SK-N-SH (cell line): ENCODE data around the gene OR2A5. TPM values are rescaled to one million over a fixed set of nuclear protein-coding genes. Genes with fewer than 3 reads are reported as not detected.
A peak's percentile ranks its signal among the peaks of the same experiment; 100 is the strongest.

Experiments used
- CTCF ChIA-PET: fragments of 300-600, 350-600 bp; formaldehyde crosslinking; extraction: SDS; loops from one replicate; lab custom pipeline; 2021; lab: Yijun Ruan, JAX
- POLR2A ChIA-PET: fragments of 350-600 bp; sonication (Branson Sonifier 250); formaldehyde crosslinking; extraction: SDS; loops from one replicate; lab custom pipeline; 2020; ENCODE audit warnings: antibody characterized with exemption, inconsistent platforms; lab: Yijun Ruan, JAX
- DNase-seq: peaks from one replicate; pipeline ENCODE4 v3.0.0; 2012
- H2AFZ ChIP-seq: fragments of 200-600 bp; sonication (generic); 2 replicates; pipeline ENCODE4 v1.8.1; 2016; ENCODE audit warnings: antibody characterized with exemption, mild to moderate bottlenecking, low read depth
- H3F3A ChIP-seq: fragments of 200-600 bp; sonication (generic); replicated peaks from 2 replicates; pipeline ENCODE3; 2016; ENCODE audit warnings: antibody characterized with exemption, mild to moderate bottlenecking; ENCODE audit not compliant: insufficient read depth
- H3K27ac ChIP-seq, 2 experiments: fragments of 200-500 bp in 1 of 2; fragments of 200-600 bp in 1 of 2; sonication (Bioruptor generic) in 1 of 2; sonication (generic), shearing (Covaris generic) in 1 of 2; 2 replicates each; pipeline versions ENCODE4 v1.5.1 to v1.6.1; 2014 to 2016; ENCODE audit warnings: low read depth in 2 of 2, inconsistent platforms in 1 of 2, low read length in 1 of 2, mild to moderate bottlenecking in 1 of 2, mixed read lengths in 1 of 2
- H3K27me3 ChIP-seq: fragments of 200-600 bp; sonication (generic), shearing (Covaris generic); 2 replicates; pipeline ENCODE4 v1.6.1; 2016; ENCODE audit warnings: mixed run types; ENCODE audit not compliant: insufficient read depth
- H3K36me3 ChIP-seq, 2 experiments: fragments of 200-500 bp in 1 of 2; fragments of 200-600 bp in 1 of 2; sonication (Bioruptor generic) in 1 of 2; sonication (generic) in 1 of 2; replicated peaks in 1 of 2; 2 replicates each; pipeline versions ENCODE3 to v1.5.1; 2014 to 2016; ENCODE audit warnings: low read length in 1 of 2, mild to moderate bottlenecking in 1 of 2; ENCODE audit not compliant: insufficient read depth in 2 of 2, control insufficient read depth in 1 of 2
- H3K4me1 ChIP-seq, 2 experiments: fragments of 200-500 bp in 1 of 2; fragments of 200-600 bp in 1 of 2; sonication (Bioruptor generic) in 1 of 2; sonication (generic), shearing (Covaris generic) in 1 of 2; 2 replicates each; pipeline versions ENCODE4 v1.5.1 to v1.6.1; 2014 to 2016; ENCODE audit warnings: low read depth in 1 of 2, low read length in 1 of 2, mixed run types in 1 of 2; ENCODE audit not compliant: insufficient read depth in 2 of 2, control insufficient read depth in 1 of 2
- H3K4me2 ChIP-seq: fragments of 200-600 bp; sonication (generic), shearing (Covaris generic); 2 replicates; pipeline ENCODE4 v1.6.1; 2017; ENCODE audit warnings: mixed run types
- H3K4me3 ChIP-seq, 2 experiments: fragments of 200-500 bp in 1 of 2; fragments of 200-600 bp in 1 of 2; sonication (Bioruptor generic) in 1 of 2; sonication (generic), shearing (Covaris generic) in 1 of 2; 2 replicates each; pipeline versions ENCODE4 v1.5.1 to v1.8.1; 2014 to 2016; ENCODE audit warnings: low read depth in 2 of 2, inconsistent platforms in 1 of 2, low read length in 1 of 2, mild to moderate bottlenecking in 1 of 2, mixed read lengths in 1 of 2, moderate library complexity in 1 of 2
- H3K79me2 ChIP-seq: fragments of 200-600 bp; sonication (generic); 2 replicates; pipeline ENCODE4 v1.8.1; 2017; ENCODE audit warnings: mild to moderate bottlenecking; ENCODE audit not compliant: insufficient read depth
- H3K9ac ChIP-seq: fragments of 200-600 bp; sonication (generic); 2 replicates; pipeline ENCODE4 v1.6.1; 2017; ENCODE audit warnings: mixed run types
- H3K9me2 ChIP-seq: fragments of 200-600 bp; sonication (generic); 2 replicates; pipeline ENCODE4 v1.6.1; 2017; ENCODE audit warnings: mixed run types
- H3K9me3 ChIP-seq: fragments of 200-600 bp; sonication (generic); 2 replicates; pipeline ENCODE4 v1.6.1; 2017; ENCODE audit warnings: mixed run types, mild to moderate bottlenecking, moderate library complexity
- H4K20me1 ChIP-seq: fragments of 200-600 bp; sonication (generic); 2 replicates; pipeline ENCODE4 v1.6.1; 2017; ENCODE audit warnings: mild to moderate bottlenecking, mixed run types; ENCODE audit not compliant: insufficient read depth
- ELF1 ChIP-seq: IDR thresholded peaks from 2 replicates; pipeline ENCODE4 v1.4.0; 2012
- FOSL2 ChIP-seq: IDR thresholded peaks from 2 replicates; pipeline ENCODE4 v1.4.0; 2012; ENCODE audit warnings: low read depth, mild to moderate bottlenecking, moderate library complexity, borderline replicate concordance
- FOXJ3 ChIP-seq: sonication (generic); formaldehyde crosslinking; IDR thresholded peaks from 2 replicates; pipeline ENCODE4 v1.5.1; 2020; ENCODE audit warnings: mild to moderate bottlenecking, missing genetic modification reagents
- FOXM1 ChIP-seq: IDR thresholded peaks from 2 replicates; pipeline ENCODE4 v1.4.0; 2012; ENCODE audit warnings: low read depth, mild to moderate bottlenecking
- GABPA ChIP-seq: IDR thresholded peaks from 2 replicates; pipeline ENCODE4 v1.4.0; 2012; ENCODE audit warnings: low read depth, mild to moderate bottlenecking
- GATA2 ChIP-seq: sonication (generic); formaldehyde crosslinking; IDR thresholded peaks from 2 replicates; pipeline ENCODE4 v1.5.0; 2020; ENCODE audit warnings: mild to moderate bottlenecking, missing genetic modification reagents
- JUND ChIP-seq: IDR thresholded peaks from 2 replicates; pipeline ENCODE4 v1.4.0; 2012
- MXI1 ChIP-seq: IDR thresholded peaks from 2 replicates; pipeline ENCODE4 v1.6.1; 2012; ENCODE audit warnings: mild to moderate bottlenecking, low read depth, low read length, improper control_type of control experiment
- NRF1 ChIP-seq: IDR thresholded peaks from 2 replicates; pipeline ENCODE4 v1.6.1; 2012; ENCODE audit warnings: low read depth, mild to moderate bottlenecking, low read length
- RAD21 ChIP-seq: IDR thresholded peaks from 2 replicates; pipeline ENCODE4 v1.6.1; 2012; ENCODE audit warnings: mild to moderate bottlenecking, low read length
- RFX5 ChIP-seq: IDR thresholded peaks from 2 replicates; pipeline ENCODE4 v1.6.1; 2012; ENCODE audit warnings: mild to moderate bottlenecking, improper control_type of control experiment, low read length
- RXRA ChIP-seq: IDR thresholded peaks from 2 replicates; pipeline ENCODE4 v1.4.0; 2012; ENCODE audit warnings: low read depth, mild to moderate bottlenecking, borderline replicate concordance
- SIN3A ChIP-seq: IDR thresholded peaks from 2 replicates; pipeline ENCODE4 v1.6.1; 2012; ENCODE audit warnings: low read depth, mild to moderate bottlenecking, low read length, moderate library complexity, borderline replicate concordance
- SMC3 ChIP-seq: IDR thresholded peaks from 2 replicates; pipeline ENCODE4 v1.6.1; 2012; ENCODE audit warnings: low read depth, low read length, improper control_type of control experiment
- TAF1 ChIP-seq: IDR thresholded peaks from 2 replicates; pipeline ENCODE4 v1.6.1; 2012; ENCODE audit warnings: low read depth, mild to moderate bottlenecking, low read length, moderate library complexity, borderline replicate concordance
- USF1 ChIP-seq: IDR thresholded peaks from 2 replicates; pipeline ENCODE4 v1.4.0; 2012; ENCODE audit warnings: low read depth, borderline replicate concordance
- USF2 ChIP-seq: fragments of 150-350 bp; IDR thresholded peaks from 2 replicates; pipeline ENCODE4 v1.6.1; 2017; ENCODE audit warnings: antibody characterized with exemption, low read length, low read depth, borderline replicate concordance
- whole genome bisulfite sequencing: methylation state at CpG from one replicate; pipeline ENCODE4 v1.1.6; 2017; ENCODE audit warnings: low lambda C conversion rate; 5-methylcytosine and 5-hydroxymethylcytosine counted together
- polyA plus RNA-seq, 3 experiments: library from polyadenylated mRNA; depleted of rRNA; stranded (reverse); fragments of >200 nt; gene quantifications; 2 replicates each; pipeline ENCODE4 v1.2.3, GENCODE V29; 2012
- TF ChIP-seq, protein P1 (sequence below): IDR thresholded peaks from 2 replicates; pipeline ENCODE4; 2012
- TF ChIP-seq, protein P2 (sequence below): fragments of 200-600 bp; sonication (generic); IDR thresholded peaks from 2 replicates; pipeline ENCODE4 v1.6.1; 2017; ENCODE audit warnings: antibody characterized with exemption, mild to moderate bottlenecking, moderate library complexity

The OR2A5 gene
- polyA plus RNA-seq, 1 of the 3 experiments (the other 2 are of a cell fraction), result not detected

GRCh38 chr7:144001543-144001942 is 47.2 kb upstream of the OR2A5 start:
- WGBS, result 2% methylated on average over 3 of the region's 3 CpGs
- Histone ChIP-seq H4K20me1 (no peaks in the 10 kb centered on the region), H3K4me2 (peak overlapping the region; percentile 53; the same call in 1 of the 2 replicates), H3K79me2 (no peaks in the 10 kb centered on the region), H3F3A (no peaks in the 10 kb centered on the region), H3K36me3 (no peaks in the 10 kb centered on the region), H3K9me2 (no peaks in the 10 kb centered on the region), H3K27me3 (peaks cover 10% of the 10 kb centered on the region; the same call in 1 of the 2 replicates), H3K4me1 (peaks cover 0 to 3% of the 10 kb centered on the region in 2 experiments; a peak in 1 of 4 replicates), H3K9ac (no peak overlapping the region), H3K27ac (no peak overlapping the region), H3K4me3 (peak overlapping the region; percentile 4 to 13; a peak in 2 of 4 replicates), H3K9me3 (no peaks in the 10 kb centered on the region), H2AFZ (peak overlapping the region; percentile 78)
- ChIA-PET POLR2A (no interaction called here), CTCF (no interaction called here)
- DNase-seq, result no peak
- TF ChIP-seq USF2, result no peak
- no peak for TF ChIP-seq FOXM1
- no peak for TF ChIP-seq USF1
- TF ChIP-seq ELF1, result no peak
- peak; percentile 35; the same call in 1 of the 2 replicates for TF ChIP-seq FOSL2
- TF ChIP-seq TAF1, result no peak
- TF ChIP-seq RXRA, result no peak

GRCh38 chr7:144004703-144005102 is 44.0 kb upstream of the OR2A5 start:
- CTCF ChIA-PET, result no interaction called here
- WGBS, result 10% methylated on average over 5 of the region's 5 CpGs

More at GRCh38 chr7:144004703-144005102, 44.0 kb upstream of the OR2A5 start:
- Histone ChIP-seq H3K4me2 (no peak overlapping the region), H3K4me1 (peaks cover 0 to 3% of the 10 kb centered on the region in 2 experiments; a peak in 1 of 4 replicates), H3K9me2 (no peaks in the 10 kb centered on the region), H3K27ac (no peak overlapping the region), H3K36me3 (no peaks in the 10 kb centered on the region), H3F3A (no peaks in the 10 kb centered on the region), H3K4me3 (no peak overlapping the region), H2AFZ (no peak overlapping the region), H3K79me2 (no peaks in the 10 kb centered on the region), H3K27me3 (peaks cover 10% of the 10 kb centered on the region; the same call in 1 of the 2 replicates), H3K9ac (no peak overlapping the region), H3K9me3 (no peaks in the 10 kb centered on the region), H4K20me1 (no peaks in the 10 kb centered on the region)
- TF ChIP-seq SIN3A, result no peak
- no peak for TF ChIP-seq FOXJ3 (CRISPR knock-in tag)
- TF ChIP-seq JUND, result no peak
- no peak for TF ChIP-seq GATA2 (CRISPR knock-in tag)
- no peak for TF ChIP-seq SMC3
- TF ChIP-seq, protein P1, sequence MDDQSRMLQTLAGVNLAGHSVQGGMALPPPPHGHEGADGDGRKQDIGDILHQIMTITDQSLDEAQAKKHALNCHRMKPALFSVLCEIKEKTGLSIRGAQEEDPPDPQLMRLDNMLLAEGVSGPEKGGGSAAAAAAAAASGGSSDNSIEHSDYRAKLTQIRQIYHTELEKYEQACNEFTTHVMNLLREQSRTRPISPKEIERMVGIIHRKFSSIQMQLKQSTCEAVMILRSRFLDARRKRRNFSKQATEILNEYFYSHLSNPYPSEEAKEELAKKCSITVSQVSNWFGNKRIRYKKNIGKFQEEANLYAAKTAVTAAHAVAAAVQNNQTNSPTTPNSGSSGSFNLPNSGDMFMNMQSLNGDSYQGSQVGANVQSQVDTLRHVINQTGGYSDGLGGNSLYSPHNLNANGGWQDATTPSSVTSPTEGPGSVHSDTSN, result no peak
- no peak for TF ChIP-seq NRF1
- TF ChIP-seq MXI1, result no peak
- TF ChIP-seq, protein P2, sequence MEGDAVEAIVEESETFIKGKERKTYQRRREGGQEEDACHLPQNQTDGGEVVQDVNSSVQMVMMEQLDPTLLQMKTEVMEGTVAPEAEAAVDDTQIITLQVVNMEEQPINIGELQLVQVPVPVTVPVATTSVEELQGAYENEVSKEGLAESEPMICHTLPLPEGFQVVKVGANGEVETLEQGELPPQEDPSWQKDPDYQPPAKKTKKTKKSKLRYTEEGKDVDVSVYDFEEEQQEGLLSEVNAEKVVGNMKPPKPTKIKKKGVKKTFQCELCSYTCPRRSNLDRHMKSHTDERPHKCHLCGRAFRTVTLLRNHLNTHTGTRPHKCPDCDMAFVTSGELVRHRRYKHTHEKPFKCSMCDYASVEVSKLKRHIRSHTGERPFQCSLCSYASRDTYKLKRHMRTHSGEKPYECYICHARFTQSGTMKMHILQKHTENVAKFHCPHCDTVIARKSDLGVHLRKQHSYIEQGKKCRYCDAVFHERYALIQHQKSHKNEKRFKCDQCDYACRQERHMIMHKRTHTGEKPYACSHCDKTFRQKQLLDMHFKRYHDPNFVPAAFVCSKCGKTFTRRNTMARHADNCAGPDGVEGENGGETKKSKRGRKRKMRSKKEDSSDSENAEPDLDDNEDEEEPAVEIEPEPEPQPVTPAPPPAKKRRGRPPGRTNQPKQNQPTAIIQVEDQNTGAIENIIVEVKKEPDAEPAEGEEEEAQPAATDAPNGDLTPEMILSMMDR, result no peak
- TF ChIP-seq GABPA, result no peak
- TF ChIP-seq RAD21, result no peak
- TF ChIP-seq FOXM1, result no peak
- TF ChIP-seq RFX5, result no peak
- POLR2A ChIA-PET, result no interaction called here
- DNase-seq, result no peak
